Measurements from ENCODE around the gene GRID2.

Gene GRID2

DNA sequence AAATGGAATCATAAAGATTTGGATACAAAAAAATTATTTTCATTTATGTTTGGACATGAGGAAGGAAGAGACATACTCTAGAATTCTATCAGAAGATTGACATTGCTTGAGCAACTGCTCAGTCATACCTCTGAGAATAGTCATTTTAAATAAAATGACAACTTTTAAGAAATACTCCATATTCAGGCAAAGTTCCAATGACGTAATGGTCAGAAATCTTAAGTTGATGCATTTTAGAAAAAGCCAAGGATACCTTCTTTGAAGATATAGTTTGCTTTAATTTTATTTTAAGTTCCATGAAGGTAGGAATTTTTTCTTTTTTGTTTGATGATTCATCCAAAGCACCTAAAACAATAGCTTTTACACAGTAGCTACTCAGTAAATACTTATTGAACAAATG lies 1414.5 kb downstream of the GRID2 start:
- ATAC-seq: no peak
- TF ChIP-seq ISL1 (CRISPR knock-in tag; IDR thresholded peaks at IDR 0.05): no peak
- TF ChIP-seq TOX (CRISPR knock-in tag; IDR thresholded peaks at IDR 0.05; ENCODE audit: borderline replicate concordance): no peak
- no peak for TF ChIP-seq CSDC2 (CRISPR knock-in tag; IDR thresholded peaks at IDR 0.05)
- TF ChIP-seq, protein P1, sequence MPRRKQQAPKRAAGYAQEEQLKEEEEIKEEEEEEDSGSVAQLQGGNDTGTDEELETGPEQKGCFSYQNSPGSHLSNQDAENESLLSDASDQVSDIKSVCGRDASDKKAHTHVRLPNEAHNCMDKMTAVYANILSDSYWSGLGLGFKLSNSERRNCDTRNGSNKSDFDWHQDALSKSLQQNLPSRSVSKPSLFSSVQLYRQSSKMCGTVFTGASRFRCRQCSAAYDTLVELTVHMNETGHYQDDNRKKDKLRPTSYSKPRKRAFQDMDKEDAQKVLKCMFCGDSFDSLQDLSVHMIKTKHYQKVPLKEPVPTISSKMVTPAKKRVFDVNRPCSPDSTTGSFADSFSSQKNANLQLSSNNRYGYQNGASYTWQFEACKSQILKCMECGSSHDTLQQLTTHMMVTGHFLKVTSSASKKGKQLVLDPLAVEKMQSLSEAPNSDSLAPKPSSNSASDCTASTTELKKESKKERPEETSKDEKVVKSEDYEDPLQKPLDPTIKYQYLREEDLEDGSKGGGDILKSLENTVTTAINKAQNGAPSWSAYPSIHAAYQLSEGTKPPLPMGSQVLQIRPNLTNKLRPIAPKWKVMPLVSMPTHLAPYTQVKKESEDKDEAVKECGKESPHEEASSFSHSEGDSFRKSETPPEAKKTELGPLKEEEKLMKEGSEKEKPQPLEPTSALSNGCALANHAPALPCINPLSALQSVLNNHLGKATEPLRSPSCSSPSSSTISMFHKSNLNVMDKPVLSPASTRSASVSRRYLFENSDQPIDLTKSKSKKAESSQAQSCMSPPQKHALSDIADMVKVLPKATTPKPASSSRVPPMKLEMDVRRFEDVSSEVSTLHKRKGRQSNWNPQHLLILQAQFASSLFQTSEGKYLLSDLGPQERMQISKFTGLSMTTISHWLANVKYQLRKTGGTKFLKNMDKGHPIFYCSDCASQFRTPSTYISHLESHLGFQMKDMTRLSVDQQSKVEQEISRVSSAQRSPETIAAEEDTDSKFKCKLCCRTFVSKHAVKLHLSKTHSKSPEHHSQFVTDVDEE (CRISPR knock-in tag; IDR thresholded peaks at IDR 0.05): no peak
- TF ChIP-seq, protein P2, sequence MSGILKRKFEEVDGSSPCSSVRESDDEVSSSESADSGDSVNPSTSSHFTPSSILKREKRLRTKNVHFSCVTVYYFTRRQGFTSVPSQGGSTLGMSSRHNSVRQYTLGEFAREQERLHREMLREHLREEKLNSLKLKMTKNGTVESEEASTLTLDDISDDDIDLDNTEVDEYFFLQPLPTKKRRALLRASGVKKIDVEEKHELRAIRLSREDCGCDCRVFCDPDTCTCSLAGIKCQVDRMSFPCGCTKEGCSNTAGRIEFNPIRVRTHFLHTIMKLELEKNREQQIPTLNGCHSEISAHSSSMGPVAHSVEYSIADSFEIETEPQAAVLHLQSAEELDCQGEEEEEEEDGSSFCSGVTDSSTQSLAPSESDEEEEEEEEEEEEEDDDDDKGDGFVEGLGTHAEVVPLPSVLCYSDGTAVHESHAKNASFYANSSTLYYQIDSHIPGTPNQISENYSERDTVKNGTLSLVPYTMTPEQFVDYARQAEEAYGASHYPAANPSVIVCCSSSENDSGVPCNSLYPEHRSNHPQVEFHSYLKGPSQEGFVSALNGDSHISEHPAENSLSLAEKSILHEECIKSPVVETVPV (CRISPR knock-in tag; IDR thresholded peaks at IDR 0.05): no peak
- no peak for TF ChIP-seq ARNTL (CRISPR knock-in tag; IDR thresholded peaks at IDR 0.05; ENCODE audit: borderline replicate concordance, low read depth)
- no peak for TF ChIP-seq GLIS3 (CRISPR knock-in tag; IDR thresholded peaks at IDR 0.05)
- TF ChIP-seq RARB (CRISPR knock-in tag; IDR thresholded peaks at IDR 0.05): no peak
- no peak for TF ChIP-seq PPARA (CRISPR knock-in tag; IDR thresholded peaks at IDR 0.05; ENCODE audit: borderline replicate concordance)
- TF ChIP-seq ZFP3 (CRISPR knock-in tag; IDR thresholded peaks at IDR 0.05): no peak
- no peak for TF ChIP-seq ZNF565 (CRISPR knock-in tag; conservative IDR thresholded peaks at IDR 0.05; ENCODE audit: low read depth)
- TF ChIP-seq, protein P3, sequence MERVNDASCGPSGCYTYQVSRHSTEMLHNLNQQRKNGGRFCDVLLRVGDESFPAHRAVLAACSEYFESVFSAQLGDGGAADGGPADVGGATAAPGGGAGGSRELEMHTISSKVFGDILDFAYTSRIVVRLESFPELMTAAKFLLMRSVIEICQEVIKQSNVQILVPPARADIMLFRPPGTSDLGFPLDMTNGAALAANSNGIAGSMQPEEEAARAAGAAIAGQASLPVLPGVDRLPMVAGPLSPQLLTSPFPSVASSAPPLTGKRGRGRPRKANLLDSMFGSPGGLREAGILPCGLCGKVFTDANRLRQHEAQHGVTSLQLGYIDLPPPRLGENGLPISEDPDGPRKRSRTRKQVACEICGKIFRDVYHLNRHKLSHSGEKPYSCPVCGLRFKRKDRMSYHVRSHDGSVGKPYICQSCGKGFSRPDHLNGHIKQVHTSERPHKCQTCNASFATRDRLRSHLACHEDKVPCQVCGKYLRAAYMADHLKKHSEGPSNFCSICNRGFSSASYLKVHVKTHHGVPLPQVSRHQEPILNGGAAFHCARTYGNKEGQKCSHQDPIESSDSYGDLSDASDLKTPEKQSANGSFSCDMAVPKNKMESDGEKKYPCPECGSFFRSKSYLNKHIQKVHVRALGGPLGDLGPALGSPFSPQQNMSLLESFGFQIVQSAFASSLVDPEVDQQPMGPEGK (CRISPR knock-in tag; IDR thresholded peaks at IDR 0.05; ENCODE audit: borderline replicate concordance): no peak
- no peak for TF ChIP-seq SNAI2 (CRISPR knock-in tag; IDR thresholded peaks at IDR 0.05)
- TF ChIP-seq, protein P4, sequence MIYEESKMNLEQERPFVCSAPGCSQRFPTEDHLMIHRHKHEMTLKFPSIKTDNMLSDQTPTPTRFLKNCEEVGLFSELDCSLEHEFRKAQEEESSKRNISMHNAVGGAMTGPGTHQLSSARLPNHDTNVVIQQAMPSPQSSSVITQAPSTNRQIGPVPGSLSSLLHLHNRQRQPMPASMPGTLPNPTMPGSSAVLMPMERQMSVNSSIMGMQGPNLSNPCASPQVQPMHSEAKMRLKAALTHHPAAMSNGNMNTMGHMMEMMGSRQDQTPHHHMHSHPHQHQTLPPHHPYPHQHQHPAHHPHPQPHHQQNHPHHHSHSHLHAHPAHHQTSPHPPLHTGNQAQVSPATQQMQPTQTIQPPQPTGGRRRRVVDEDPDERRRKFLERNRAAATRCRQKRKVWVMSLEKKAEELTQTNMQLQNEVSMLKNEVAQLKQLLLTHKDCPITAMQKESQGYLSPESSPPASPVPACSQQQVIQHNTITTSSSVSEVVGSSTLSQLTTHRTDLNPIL (CRISPR knock-in tag; IDR thresholded peaks at IDR 0.05; ENCODE audit: low read depth): no peak
- TF ChIP-seq, protein P5, sequence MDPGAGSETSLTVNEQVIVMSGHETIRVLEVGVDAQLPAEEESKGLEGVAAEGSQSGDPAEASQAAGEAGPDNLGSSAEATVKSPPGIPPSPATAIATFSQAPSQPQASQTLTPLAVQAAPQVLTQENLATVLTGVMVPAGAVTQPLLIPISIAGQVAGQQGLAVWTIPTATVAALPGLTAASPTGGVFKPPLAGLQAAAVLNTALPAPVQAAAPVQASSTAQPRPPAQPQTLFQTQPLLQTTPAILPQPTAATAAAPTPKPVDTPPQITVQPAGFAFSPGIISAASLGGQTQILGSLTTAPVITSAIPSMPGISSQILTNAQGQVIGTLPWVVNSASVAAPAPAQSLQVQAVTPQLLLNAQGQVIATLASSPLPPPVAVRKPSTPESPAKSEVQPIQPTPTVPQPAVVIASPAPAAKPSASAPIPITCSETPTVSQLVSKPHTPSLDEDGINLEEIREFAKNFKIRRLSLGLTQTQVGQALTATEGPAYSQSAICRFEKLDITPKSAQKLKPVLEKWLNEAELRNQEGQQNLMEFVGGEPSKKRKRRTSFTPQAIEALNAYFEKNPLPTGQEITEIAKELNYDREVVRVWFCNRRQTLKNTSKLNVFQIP (CRISPR knock-in tag; IDR thresholded peaks at IDR 0.05; ENCODE audit: borderline replicate concordance, low read depth): no peak
- no peak for TF ChIP-seq ZNF8 (CRISPR knock-in tag; IDR thresholded peaks at IDR 0.05)
- no peak for TF ChIP-seq ZFP30 (CRISPR knock-in tag; IDR thresholded peaks at IDR 0.05)
- TF ChIP-seq ZC3H10 (CRISPR knock-in tag; IDR thresholded peaks at IDR 0.05): no peak

DNA sequence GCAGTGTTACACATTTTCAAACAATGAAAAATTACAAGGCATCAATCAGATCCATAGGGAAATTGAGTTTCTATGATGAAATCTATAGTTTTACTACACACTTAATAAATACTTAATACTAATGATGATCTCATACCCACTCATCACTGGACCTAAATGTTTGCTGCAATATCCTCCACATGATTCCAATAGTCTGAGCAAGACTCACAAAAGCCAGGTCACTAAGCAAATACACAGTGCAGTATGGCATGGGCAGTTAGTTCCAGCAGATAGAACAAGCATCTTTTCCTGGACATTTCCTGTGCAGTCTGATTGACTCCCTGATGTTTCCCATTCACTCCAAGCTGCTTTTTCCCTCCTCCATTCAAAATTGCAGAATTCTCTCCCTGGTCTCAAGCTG lies 1415.8 kb downstream of the GRID2 start:
- no peak for TF ChIP-seq TCF4 (CRISPR knock-in tag; IDR thresholded peaks at IDR 0.05; ENCODE audit: borderline replicate concordance)
- TF ChIP-seq, protein P4 (CRISPR knock-in tag; IDR thresholded peaks at IDR 0.05; ENCODE audit: low read depth): no peak
- no peak for TF ChIP-seq ZFP30 (CRISPR knock-in tag; IDR thresholded peaks at IDR 0.05)
- no peak for TF ChIP-seq ZNF70 (CRISPR knock-in tag; IDR thresholded peaks at IDR 0.05)
- TF ChIP-seq, protein P1 (CRISPR knock-in tag; IDR thresholded peaks at IDR 0.05): no peak
- no peak for TF ChIP-seq SNAI2 (CRISPR knock-in tag; IDR thresholded peaks at IDR 0.05)
- TF ChIP-seq, protein P5 (CRISPR knock-in tag; IDR thresholded peaks at IDR 0.05; ENCODE audit: borderline replicate concordance, low read depth): no peak
- no peak for TF ChIP-seq ZNF8 (CRISPR knock-in tag; IDR thresholded peaks at IDR 0.05)
- TF ChIP-seq PPARA (CRISPR knock-in tag; IDR thresholded peaks at IDR 0.05; ENCODE audit: borderline replicate concordance): no peak
- TF ChIP-seq GLIS3 (CRISPR knock-in tag; IDR thresholded peaks at IDR 0.05): no peak
- TF ChIP-seq TOX (CRISPR knock-in tag; IDR thresholded peaks at IDR 0.05; ENCODE audit: borderline replicate concordance): no peak
- no peak for TF ChIP-seq ZFP3 (CRISPR knock-in tag; IDR thresholded peaks at IDR 0.05)
- TF ChIP-seq ESRRG (CRISPR knock-in tag; IDR thresholded peaks at IDR 0.05): no peak
- no peak for TF ChIP-seq ZC3H10 (CRISPR knock-in tag; IDR thresholded peaks at IDR 0.05)
- no peak for ATAC-seq

Data from SK-N-SH treated with all-trans-retinoic acid at 6 μM for 48 hours (cell line).